Prostate gland (tissue), 2 donors: ENCODE measurements around the gene HSF2BP.
"Not testable (repeated sequence)": the region's sequence is repeated elsewhere in the genome, so short reads cannot be mapped to it uniquely, and the experiment has no call there.

Experiments
- CTCF ChIP-seq, 4 experiments: fragments of 200-600 bp in 2 of 4; fragments of 450-650 bp in 2 of 4; sonication (generic) in 2 of 4; IDR thresholded peaks; 1 replicate in 3 of 4; 2 replicates in 1 of 4; pipeline ENCODE4 v1.5.1; 2016 to 2019; ENCODE audit warnings: antibody characterized with exemption in 4 of 4, mild to moderate bottlenecking in 2 of 4, moderate library complexity in 2 of 4
- POLR2A ChIP-seq: fragments of 450-650 bp; IDR thresholded peaks from one replicate; pipeline ENCODE4 v1.6.1; 2016; ENCODE audit warnings: antibody characterized with exemption, mild to moderate bottlenecking

DNA sequence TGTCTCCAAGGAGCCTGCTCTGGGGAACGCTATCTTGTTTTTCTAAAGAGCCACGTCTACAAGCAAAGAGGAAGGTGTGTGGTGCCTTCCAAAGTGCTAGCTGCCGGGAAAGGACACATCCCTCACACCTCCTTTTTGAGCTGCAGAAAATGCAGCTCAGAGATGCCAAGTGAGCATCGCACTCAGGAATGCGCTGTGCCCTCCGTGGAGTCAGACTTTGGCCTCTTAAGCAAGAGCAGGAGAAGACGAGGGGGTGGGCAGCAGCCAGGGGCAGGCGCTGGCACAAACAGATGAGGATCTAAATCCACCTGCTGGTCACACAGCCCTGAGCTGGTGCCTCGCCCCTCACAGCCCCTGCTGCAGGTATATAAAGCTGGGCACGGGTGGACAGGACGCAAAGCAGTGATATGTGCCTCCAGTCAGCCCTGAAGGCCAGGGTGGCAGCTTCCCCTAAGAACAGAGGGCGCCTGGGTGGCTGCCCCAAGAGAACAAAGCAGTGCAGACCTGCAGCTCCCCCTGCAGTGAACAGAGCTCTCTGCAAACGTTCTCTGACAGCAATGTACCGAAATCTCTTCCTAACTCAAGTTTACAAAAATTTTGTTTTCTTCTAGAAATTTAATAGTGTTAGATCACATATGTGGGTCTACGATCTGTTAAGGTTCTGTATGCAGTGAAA lies 156.1 kb downstream of the HSF2BP start:
- TF ChIP-seq CTCF (IDR thresholded peaks at IDR 0.05); POLR2A: not testable (repeated sequence)
